Retinal pigment epithelial cell (primary cell): ENCODE data around the gene GRK4.
"Not testable (repeated sequence)": the region's sequence is repeated elsewhere in the genome, so short reads cannot be mapped to it uniquely, and the experiment has no call there.

ENCODE experiments used
- DNase-seq: peaks from one replicate; pipeline ENCODE4 v3.0.0-alpha.2; 2010; ENCODE audit warnings: low read depth
- H3K4me3 ChIP-seq: 2 replicates; pipeline ENCODE4 v1.5.1; 2011; ENCODE audit warnings: mild to moderate bottlenecking, low read length, control low read depth, moderate library complexity
- TF ChIP-seq, protein P1 (sequence below): conservative IDR thresholded peaks from 2 replicates; pipeline ENCODE4 v1.5.1; 2011; ENCODE audit warnings: low read depth, low read length, control low read depth, inconsistent platforms

Gene GRK4

DNA sequence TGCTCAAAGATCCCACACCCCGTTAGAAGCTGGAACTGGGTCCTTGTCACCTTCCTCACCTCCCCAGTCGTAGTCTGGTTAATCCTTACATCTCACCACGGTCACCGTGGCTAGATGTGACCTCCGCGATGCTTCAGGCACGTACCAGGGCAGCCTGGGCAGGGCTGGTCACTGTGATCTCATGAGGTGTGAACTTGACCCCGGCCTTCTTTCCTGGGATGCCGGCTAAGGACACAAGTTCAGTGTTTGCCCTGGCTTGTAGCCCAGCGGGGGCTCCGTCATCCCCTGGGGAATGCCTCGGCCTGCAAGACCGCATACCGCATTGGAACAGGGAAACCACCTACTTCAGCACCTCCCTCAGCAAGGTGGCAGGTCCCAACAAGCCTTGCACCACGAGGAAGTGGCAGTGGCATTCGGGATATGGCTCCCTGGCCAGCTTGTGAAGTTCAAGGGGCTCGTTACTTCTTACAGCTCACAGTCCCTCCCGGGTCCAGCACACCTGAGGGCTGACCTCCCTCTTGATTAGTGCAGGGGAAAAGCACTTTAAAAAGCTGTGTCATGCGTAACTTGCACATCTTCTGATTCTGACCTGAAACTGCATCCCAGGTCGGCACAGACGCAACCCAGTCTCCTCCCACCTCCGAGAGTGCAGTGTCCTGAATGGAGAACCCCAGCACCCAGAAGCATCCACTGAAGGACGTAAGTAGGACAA lies 26.1 kb upstream of the GRK4 start:
- TF ChIP-seq, protein P1, sequence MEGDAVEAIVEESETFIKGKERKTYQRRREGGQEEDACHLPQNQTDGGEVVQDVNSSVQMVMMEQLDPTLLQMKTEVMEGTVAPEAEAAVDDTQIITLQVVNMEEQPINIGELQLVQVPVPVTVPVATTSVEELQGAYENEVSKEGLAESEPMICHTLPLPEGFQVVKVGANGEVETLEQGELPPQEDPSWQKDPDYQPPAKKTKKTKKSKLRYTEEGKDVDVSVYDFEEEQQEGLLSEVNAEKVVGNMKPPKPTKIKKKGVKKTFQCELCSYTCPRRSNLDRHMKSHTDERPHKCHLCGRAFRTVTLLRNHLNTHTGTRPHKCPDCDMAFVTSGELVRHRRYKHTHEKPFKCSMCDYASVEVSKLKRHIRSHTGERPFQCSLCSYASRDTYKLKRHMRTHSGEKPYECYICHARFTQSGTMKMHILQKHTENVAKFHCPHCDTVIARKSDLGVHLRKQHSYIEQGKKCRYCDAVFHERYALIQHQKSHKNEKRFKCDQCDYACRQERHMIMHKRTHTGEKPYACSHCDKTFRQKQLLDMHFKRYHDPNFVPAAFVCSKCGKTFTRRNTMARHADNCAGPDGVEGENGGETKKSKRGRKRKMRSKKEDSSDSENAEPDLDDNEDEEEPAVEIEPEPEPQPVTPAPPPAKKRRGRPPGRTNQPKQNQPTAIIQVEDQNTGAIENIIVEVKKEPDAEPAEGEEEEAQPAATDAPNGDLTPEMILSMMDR, result no peak
- H3K4me3 ChIP-seq, result no peak overlapping the region
- DNase-seq, result peak; percentile 23

DNA sequence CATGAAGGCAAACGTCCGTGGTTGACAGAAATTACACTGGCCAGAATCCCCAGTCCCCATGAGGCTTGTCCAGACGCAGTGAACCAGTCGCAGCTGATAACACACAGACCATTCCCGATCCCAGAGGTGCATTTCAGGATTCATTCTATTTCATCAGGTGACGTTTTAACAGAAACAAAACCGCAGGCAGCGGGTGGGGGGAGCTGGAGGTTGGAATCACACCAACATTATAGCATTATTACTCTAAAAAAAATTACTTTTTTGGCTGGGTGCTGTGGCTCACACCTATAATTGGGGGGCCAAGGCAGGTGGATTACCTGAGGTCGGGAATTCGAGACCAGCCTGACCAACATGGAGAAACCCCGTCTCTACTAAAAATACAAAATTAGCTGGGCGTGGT lies 25.4 kb upstream of the GRK4 start:
- DNase-seq, result no peak
- H3K4me3 ChIP-seq, result no peak overlapping the region
- TF ChIP-seq, protein P1, result no peak

DNA sequence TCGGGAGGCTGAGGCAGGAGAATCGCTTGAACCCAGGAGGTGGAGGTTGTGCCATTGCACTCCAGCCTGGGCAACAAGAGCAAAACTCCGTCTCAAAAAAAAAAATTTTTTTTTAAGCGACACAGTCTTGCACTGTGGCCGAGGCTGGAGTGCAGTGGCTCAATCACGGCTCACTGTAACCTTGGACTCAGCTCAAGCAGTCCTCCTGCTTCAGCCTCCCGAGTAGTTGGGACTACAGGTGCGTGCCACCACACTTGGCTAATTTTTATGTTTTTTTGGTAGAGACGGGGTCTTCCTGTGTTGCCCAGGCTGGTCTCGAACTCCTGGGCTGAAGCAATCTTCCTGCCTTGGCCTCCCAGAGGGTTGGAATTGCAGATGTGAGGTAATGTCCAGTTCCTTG lies 25.0 kb upstream of the GRK4 start:
- not testable (repeated sequence) for DNase-seq, H3K4me3 ChIP-seq

DNA sequence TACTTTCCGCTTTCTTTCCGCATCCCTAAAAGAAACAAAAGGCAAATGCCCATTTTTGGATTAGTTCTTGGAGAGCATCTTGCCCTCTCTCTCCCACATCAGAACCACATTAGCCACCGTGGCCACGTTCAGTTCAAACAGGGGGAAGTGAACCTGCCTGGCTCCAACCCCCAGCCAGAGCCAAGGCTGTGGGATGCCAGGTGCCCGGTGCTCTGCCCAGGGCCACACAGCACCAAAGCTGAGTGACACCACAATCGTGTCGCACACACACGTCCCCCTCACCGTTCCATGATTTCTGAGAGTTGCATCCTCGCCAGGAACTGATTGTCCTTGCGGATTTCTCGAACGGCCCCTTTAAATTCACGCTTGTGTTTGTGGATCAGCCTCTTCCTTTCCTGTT lies 24.5 kb upstream of the GRK4 start:
- DNase-seq, result no peak
- no peak overlapping the region for H3K4me3 ChIP-seq
- TF ChIP-seq, protein P1, result no peak

DNA sequence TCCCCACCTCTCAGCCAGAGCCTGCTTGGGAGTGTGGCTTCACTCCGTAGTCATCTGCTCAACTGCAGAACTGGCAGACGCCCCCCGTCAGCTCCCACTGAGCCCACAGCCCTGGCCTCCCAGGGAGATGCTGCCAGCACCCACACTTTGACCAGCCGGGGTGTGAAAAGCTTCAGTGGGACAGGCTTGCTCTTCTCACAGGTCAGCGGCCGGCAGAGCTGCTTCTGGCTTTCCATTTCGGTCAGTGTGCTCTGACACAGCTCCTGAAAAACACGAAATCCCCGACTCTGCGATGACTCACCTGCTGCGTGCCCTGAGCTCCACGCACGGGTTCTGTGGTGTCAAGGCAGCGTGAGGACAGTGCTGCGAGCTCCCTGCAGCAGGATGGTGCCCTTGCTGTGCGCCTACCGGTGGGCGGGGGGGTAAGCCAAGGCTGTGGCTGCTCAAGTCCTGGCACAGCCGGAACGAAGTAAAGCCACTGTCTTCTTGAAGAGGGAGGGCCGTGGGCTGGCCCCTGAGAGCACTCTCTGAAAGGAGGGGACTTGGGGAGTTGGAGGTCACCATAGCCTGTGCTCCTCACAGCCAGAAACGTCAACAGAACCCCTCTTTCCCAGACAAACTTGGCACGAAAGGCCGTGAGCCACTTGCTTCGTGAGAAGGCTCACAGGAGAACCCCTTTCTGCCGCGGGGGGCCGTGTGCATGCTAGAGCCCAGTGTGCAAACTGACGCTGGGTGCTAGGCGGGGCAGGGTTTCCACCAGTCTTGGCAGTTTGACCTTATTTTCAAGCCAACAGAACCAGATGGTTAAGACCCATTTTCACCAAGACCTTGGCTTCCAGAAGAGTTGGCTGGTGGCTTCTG lies 23.8 kb upstream of the GRK4 start:
- DNase-seq, result no peak
- TF ChIP-seq, protein P1, result no peak
- no peak overlapping the region for H3K4me3 ChIP-seq

DNA sequence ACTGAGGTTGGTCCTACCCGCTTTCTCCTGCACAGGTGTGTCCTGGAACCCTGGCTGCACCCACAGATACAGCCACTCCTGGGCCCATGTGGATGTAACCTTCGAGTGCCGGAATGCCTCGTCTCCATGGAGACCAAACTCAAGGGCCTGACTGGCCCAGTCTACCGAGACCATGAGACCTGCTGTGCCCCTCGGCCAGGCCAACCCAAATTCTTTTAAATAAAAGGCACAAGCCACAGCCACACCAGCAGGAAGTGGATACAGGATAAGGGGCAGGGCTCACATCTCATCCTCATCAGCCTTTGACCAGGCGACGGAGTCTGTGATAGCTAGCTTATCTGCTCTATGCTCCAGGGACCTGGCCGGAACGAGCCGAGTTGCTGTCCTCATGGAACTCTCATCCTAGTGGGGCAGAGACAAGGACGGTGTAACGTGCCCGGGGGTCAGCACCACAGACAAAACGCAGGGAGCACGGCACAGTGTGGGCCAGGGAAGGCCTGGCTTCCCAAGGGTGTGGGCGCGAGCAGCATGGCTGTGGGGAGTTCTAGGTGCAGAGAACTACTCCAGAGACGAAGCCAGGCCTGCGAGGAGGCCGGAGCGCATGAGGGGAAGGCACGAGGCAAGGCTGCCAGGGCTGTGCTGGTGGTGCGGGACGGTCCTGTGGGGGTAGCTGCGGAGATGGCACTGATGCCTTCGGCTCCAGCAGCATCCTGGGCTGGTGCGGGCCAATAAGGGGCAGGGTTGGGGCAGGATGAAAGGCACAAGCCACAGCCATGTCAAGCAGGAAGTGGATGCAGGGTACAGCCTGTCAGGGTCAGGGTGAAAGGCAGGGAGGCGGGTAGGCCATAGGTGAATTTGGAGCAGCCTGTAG lies 22.9 kb upstream of the GRK4 start:
- TF ChIP-seq, protein P1, result no peak
- no peak overlapping the region for H3K4me3 ChIP-seq
- DNase-seq, result no peak
